Measurements from ENCODE around the gene WDPCP. TPM values are rescaled to one million over a fixed set of nuclear protein-coding genes. Genes with fewer than 3 reads are reported as not detected.
"Not testable (repeated sequence)": the region's sequence is repeated elsewhere in the genome, so short reads cannot be mapped to it uniquely, and the experiment has no call there.

The WDPCP gene
- total and polyA plus RNA-seq, 2 donors (not counting 1 experiment from before 2014, with no cell fraction given): 5.6 to 22.8 TPM

- H3K4me1 ChIP-seq (ENCODE audit: control insufficient read depth in 2 of 2, insufficient read depth in 2 of 2, low read length in 2 of 2); H3K9ac ChIP-seq (ENCODE audit: low read length); H3K79me2 ChIP-seq (ENCODE audit: control insufficient read depth, insufficient read depth, low read length); intact Hi-C loops (cut with micrococcal nuclease); H3K9me3 ChIP-seq (ENCODE audit: control extremely low read depth in 1 of 3, control insufficient read depth in 2 of 3, insufficient read depth in 1 of 3, low read length in 2 of 3); H3K4me3 ChIP-seq (ENCODE audit: control extremely low read depth in 1 of 5, extremely low read depth in 1 of 5, insufficient read depth in 1 of 5, low read depth in 2 of 5, low read length in 4 of 5); DNase-seq; H3K27ac Mint-ChIP-seq; H3K27ac ChIP-seq (ENCODE audit: low read length in 2 of 2); H3K36me3 ChIP-seq (replicated peaks in 1 of 2; ENCODE audit: control extremely low read depth in 1 of 2, control insufficient read depth in 1 of 2, extremely low read depth in 1 of 2, insufficient read depth in 2 of 2, low read length in 1 of 2); ATAC-seq (ENCODE audit: low read depth); CTCF ChIA-PET; H3K4me2 ChIP-seq (replicated peaks; ENCODE audit: low read depth, low read length, poor library complexity, severe bottlenecking); H4K20me1 ChIP-seq (ENCODE audit: control insufficient read depth, insufficient read depth, low read length, poor library complexity, severe bottlenecking); H3K27me3 Mint-ChIP-seq; H3K4me1 Mint-ChIP-seq; POLR2A ChIA-PET; H2AFZ ChIP-seq (ENCODE audit: insufficient read depth, low read depth, low read length, poor library complexity, severe bottlenecking); H3K4me3 Mint-ChIP-seq; H3K27me3 ChIP-seq (replicated peaks in 1 of 4; ENCODE audit: control extremely low read depth in 1 of 4, control insufficient read depth in 3 of 4, insufficient read depth in 4 of 4, low read length in 3 of 4); H3K9me3 Mint-ChIP-seq (ENCODE audit: insufficient read depth): not testable (repeated sequence)
- WGBS (ENCODE audit: insufficient coverage): 100% methylated on average over 2 of the region's 2 CpGs
These were observed 266.3 kb downstream of the WDPCP start for GRCh38 chr2:63321973-63322372.

GRCh38 chr2:63320669-63321068, 267.6 kb downstream of the WDPCP start:
- Histone ChIP-seq H3K4me3 (ENCODE audit: control extremely low read depth in 1 of 5, extremely low read depth in 1 of 5, insufficient read depth in 1 of 5, low read depth in 2 of 5, low read length in 4 of 5) (no peak overlapping the region), H3K4me1 (ENCODE audit: control insufficient read depth in 2 of 2, insufficient read depth in 2 of 2, low read length in 2 of 2) (no peaks in the 10 kb centered on the region), H3K27ac (ENCODE audit: low read length in 2 of 2) (no peak overlapping the region), H4K20me1 (ENCODE audit: control insufficient read depth, insufficient read depth, low read length, poor library complexity, severe bottlenecking) (no peaks in the 10 kb centered on the region), H2AFZ (ENCODE audit: insufficient read depth, low read depth, low read length, poor library complexity, severe bottlenecking) (no peak overlapping the region), H3K4me2 (replicated peaks; ENCODE audit: low read depth, low read length, poor library complexity, severe bottlenecking) (no peak overlapping the region), H3K9me3 (ENCODE audit: control extremely low read depth in 1 of 3, control insufficient read depth in 2 of 3, insufficient read depth in 1 of 3, low read length in 2 of 3) (peaks cover 0 to 9% (median 0%) of the 10 kb centered on the region in 3 donors), H3K27me3 (replicated peaks in 1 of 4; ENCODE audit: control extremely low read depth in 1 of 4, control insufficient read depth in 3 of 4, insufficient read depth in 4 of 4, low read length in 3 of 4) (no peaks in the 10 kb centered on the region), H3K79me2 (ENCODE audit: control insufficient read depth, insufficient read depth, low read length) (no peaks in the 10 kb centered on the region), H3K9ac (ENCODE audit: low read length) (no peak overlapping the region), H3K36me3 (replicated peaks in 1 of 2; ENCODE audit: control extremely low read depth in 1 of 2, control insufficient read depth in 1 of 2, extremely low read depth in 1 of 2, insufficient read depth in 2 of 2, low read length in 1 of 2) (no peaks in the 10 kb centered on the region)
- ChIA-PET CTCF (no interaction called here), POLR2A (no interaction called here)
- peaks cover 6% of the 10 kb centered on the region for H3K9me3 Mint-ChIP-seq (ENCODE audit: insufficient read depth)
- H3K4me3 Mint-ChIP-seq: no peak overlapping the region
- H3K27ac Mint-ChIP-seq: no peak overlapping the region
- no peaks in the 10 kb centered on the region for H3K27me3 Mint-ChIP-seq
- DNase-seq: no peak
- H3K4me1 Mint-ChIP-seq: no peaks in the 10 kb centered on the region
- no peak for ATAC-seq (ENCODE audit: low read depth)
- TF ChIP-seq EZH2 (IDR thresholded peaks at IDR 0.05; ENCODE audit: borderline replicate concordance, insufficient read depth, low read depth, low read length, poor library complexity, severe bottlenecking): no peak
- no peak for TF ChIP-seq CTCF (IDR thresholded peaks at IDR 0.05)
- intact Hi-C loops (cut with micrococcal nuclease): no loop called here

Measured in B cell (primary cell).